HFFc6 (cell line): ENCODE measurements around the gene CCDC112. TPM values are rescaled to one million over a fixed set of nuclear protein-coding genes. Genes with fewer than 3 reads are reported as not detected.

Experiments
- DNase-seq: peaks from one replicate; pipeline ENCODE4 v3.0.0-alpha.2; 2018
- H3K27ac Mint-ChIP-seq: 2 replicates; pipeline ENCODE4 v1.8.0; 2020; ENCODE audit warnings: mild to moderate bottlenecking, mixed read lengths
- H3K27me3 Mint-ChIP-seq: 2 replicates; pipeline ENCODE4 v1.8.0; 2021; ENCODE audit warnings: mild to moderate bottlenecking, moderate library complexity, mixed read lengths; ENCODE audit not compliant: insufficient read depth
- H3K36me3 Mint-ChIP-seq: 2 replicates; pipeline ENCODE4 v1.8.0; 2021; ENCODE audit warnings: low read depth, mixed read lengths
- H3K4me1 Mint-ChIP-seq: 2 replicates; pipeline ENCODE4 v1.8.0; 2020; ENCODE audit warnings: low read depth, mixed read lengths
- H3K4me3 Mint-ChIP-seq: 2 replicates; pipeline ENCODE4 v1.8.0; 2020; ENCODE audit warnings: mild to moderate bottlenecking, moderate library complexity, mixed read lengths
- H3K9me3 Mint-ChIP-seq: 2 replicates; pipeline ENCODE4 v1.8.0; 2020; ENCODE audit warnings: mild to moderate bottlenecking, mixed read lengths
- total RNA-seq, 6 experiments: library from RNA; stranded (reverse); fragmentation: NEBNext Ultra II Directional; extraction: Animal tissue kit (Norgen Biotek cat#: 25700); gene quantifications; 2 replicates in 1 of 6; 3 replicates in 5 of 6; pipeline ENCODE4 v1.2.3, GENCODE V29; 2021
- TF ChIP-seq, protein P1 (sequence below): fragments of 200-600 bp; sonication (generic); IDR thresholded peaks from 2 replicates; pipeline ENCODE4 v1.5.0; 2021; ENCODE audit warnings: antibody characterized with exemption, mild to moderate bottlenecking

The CCDC112 gene
- total RNA-seq, 6 experiments from 2014 or later: 3.7 to 6.9 (median 5.7) TPM

DNA sequence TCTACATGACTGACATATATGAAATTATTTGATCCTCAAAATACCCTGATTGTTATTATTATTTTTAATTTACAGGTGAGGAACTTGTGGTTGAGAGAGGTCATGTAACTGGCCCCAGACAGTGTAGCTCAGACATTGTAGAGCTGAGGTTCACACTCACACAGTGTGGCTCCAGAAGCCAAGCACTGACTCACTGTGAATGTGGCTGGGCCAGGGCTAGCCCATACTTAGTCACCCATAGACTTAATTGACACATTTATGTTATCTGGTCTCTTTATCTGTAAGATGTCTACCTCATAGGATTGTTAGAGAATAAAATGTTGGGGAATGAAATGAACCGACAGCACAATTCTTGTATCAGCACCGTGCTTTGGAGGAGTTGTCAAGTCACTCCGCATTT, 24.9 kb upstream of the CCDC112 start:
- H3K4me3 Mint-ChIP-seq: no peak overlapping the region
- no peak overlapping the region for H3K27ac Mint-ChIP-seq
- peak; percentile 52 for DNase-seq
- TF ChIP-seq, protein P1, sequence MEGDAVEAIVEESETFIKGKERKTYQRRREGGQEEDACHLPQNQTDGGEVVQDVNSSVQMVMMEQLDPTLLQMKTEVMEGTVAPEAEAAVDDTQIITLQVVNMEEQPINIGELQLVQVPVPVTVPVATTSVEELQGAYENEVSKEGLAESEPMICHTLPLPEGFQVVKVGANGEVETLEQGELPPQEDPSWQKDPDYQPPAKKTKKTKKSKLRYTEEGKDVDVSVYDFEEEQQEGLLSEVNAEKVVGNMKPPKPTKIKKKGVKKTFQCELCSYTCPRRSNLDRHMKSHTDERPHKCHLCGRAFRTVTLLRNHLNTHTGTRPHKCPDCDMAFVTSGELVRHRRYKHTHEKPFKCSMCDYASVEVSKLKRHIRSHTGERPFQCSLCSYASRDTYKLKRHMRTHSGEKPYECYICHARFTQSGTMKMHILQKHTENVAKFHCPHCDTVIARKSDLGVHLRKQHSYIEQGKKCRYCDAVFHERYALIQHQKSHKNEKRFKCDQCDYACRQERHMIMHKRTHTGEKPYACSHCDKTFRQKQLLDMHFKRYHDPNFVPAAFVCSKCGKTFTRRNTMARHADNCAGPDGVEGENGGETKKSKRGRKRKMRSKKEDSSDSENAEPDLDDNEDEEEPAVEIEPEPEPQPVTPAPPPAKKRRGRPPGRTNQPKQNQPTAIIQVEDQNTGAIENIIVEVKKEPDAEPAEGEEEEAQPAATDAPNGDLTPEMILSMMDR: no peak
- H3K27me3 Mint-ChIP-seq: peaks cover 6% of the 10 kb centered on the region
- no peaks in the 10 kb centered on the region for H3K9me3 Mint-ChIP-seq
- H3K36me3 Mint-ChIP-seq: 0 out of 2 replicates have a peak, but pooled peaks cover 9% of the 10 kb centered on the region
- peaks cover 20% of the 10 kb centered on the region for H3K4me1 Mint-ChIP-seq

DNA sequence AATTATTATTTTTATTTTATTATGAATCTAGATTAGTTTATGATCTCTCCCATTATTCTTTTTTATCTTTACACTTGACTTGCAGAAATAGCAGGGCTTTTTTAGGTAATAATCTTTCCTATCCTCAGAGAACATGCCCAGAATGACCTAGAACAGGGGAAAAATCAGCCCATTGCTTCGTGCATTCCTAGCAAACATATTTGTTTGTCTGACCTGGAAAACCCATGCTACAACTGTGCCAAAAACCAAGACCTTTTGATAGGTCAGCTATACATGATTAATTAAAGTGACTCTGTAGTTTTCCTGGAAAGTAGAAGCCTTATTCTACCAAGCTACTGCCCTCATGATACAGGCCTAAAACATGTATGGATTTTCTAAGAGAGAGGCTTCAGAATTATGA, 24.1 kb upstream of the CCDC112 start:
- H3K36me3 Mint-ChIP-seq: 0 out of 2 replicates have a peak, but pooled peaks cover 9% of the 10 kb centered on the region
- TF ChIP-seq, protein P1: no peak
- no peak overlapping the region for H3K27ac Mint-ChIP-seq
- peaks cover 20% of the 10 kb centered on the region for H3K4me1 Mint-ChIP-seq
- DNase-seq: no peak
- no peak overlapping the region for H3K4me3 Mint-ChIP-seq
- H3K27me3 Mint-ChIP-seq: peaks cover 6% of the 10 kb centered on the region
- no peaks in the 10 kb centered on the region for H3K9me3 Mint-ChIP-seq

DNA sequence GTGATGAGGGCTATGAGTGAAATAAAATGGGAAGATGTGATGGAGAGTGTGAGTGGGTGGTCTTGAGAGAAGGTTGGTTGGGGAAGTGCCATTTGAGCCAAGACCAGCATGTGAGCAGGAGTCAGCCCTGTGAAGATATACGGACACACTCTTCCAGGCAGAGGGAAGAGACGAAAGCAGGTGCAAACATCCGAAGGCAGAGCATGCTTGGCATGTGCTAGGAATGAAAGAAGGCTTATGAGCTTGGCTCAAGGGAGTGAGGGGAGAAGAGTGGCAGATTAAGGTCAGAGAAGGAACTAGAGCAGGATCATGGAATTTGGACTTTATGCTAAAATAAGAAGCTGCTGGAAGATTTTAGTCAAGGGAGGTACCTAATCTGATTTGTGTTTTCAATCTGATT, 23.6 kb upstream of the CCDC112 start:
- Mint-ChIP-seq H3K9me3 (no peaks in the 10 kb centered on the region), H3K27me3 (peaks cover 3% of the 10 kb centered on the region), H3K4me3 (no peak overlapping the region), H3K4me1 (peaks cover 20% of the 10 kb centered on the region), H3K27ac (no peak overlapping the region), H3K36me3 (0 out of 2 replicates have a peak, but pooled peaks cover 9% of the 10 kb centered on the region)
- DNase-seq: no peak
- TF ChIP-seq, protein P1: no peak

DNA sequence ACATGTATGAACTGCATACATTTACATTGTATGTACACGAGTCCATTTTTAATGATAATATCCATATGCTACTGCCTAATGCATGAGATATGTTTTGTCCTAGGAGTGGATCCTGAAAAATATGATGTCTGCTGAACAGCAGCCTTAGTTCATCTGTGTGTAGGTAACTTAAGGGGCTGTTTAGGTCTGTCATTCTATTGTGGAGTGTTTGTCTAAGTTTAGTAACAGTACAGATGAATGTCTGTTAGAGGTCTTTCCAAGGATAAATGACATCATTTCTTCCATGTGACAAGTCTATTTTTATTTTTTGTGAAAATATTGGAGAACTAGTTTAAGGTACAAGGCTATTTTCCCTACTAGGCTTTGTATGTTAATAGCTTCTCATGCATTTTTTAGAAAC, 22.6 kb upstream of the CCDC112 start:
- Mint-ChIP-seq H3K4me1 (peaks cover 18% of the 10 kb centered on the region), H3K27me3 (peaks cover 3% of the 10 kb centered on the region; the same call in 1 of the 2 replicates), H3K9me3 (no peaks in the 10 kb centered on the region), H3K27ac (no peak overlapping the region), H3K36me3 (0 out of 2 replicates have a peak, but pooled peaks cover 6% of the 10 kb centered on the region), H3K4me3 (no peak overlapping the region)
- no peak for DNase-seq
- TF ChIP-seq, protein P1: no peak

DNA sequence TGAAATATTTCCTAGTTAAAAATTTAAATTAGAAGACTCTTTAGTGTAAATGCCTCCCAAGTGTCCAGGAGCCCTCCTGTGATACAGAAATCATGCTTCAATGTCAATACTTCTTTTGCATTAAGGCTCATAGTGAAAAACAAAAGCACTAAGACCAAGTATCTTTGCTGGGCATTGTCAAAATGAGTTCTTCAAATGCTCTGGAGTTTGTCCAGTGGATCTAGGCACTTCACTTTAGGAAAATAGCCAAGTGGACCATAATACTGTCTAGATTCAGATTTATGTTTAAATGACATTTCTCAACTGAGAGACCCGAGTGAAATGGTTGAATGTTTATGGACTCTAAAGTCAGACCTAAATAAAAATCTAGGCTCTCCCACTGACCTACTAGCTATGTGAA, 21.3 kb upstream of the CCDC112 start:
- Mint-ChIP-seq H3K9me3 (no peaks in the 10 kb centered on the region), H3K4me1 (peaks cover 15% of the 10 kb centered on the region), H3K27me3 (peaks cover 3% of the 10 kb centered on the region; the same call in 1 of the 2 replicates), H3K27ac (no peak overlapping the region), H3K4me3 (no peak overlapping the region), H3K36me3 (0 out of 2 replicates have a peak, but pooled peaks cover under 1% of the 10 kb centered on the region)
- TF ChIP-seq, protein P1: no peak
- no peak for DNase-seq

DNA sequence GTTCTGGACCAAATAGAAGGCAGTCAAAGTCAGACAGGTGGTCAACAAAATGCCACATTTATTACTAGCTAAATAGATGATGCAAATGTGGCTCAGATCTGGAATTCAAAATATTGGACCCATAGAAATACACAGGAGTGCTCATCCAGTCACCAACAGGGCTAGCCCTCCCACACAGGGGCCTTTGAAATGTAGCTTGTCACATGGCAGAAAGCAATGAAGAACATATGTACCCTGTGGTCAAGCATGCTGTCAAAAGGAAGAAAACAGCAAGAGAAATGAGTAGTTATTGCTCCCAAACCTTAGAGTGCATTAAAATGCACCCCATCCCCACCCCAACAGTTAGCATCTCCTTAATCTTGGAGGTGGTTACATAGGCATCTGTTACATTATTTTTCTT, 20.9 kb upstream of the CCDC112 start:
- Mint-ChIP-seq H3K27ac (no peak overlapping the region), H3K9me3 (no peaks in the 10 kb centered on the region), H3K4me3 (no peak overlapping the region), H3K27me3 (peaks cover 3% of the 10 kb centered on the region; the same call in 1 of the 2 replicates), H3K4me1 (peaks cover 15% of the 10 kb centered on the region), H3K36me3 (no peaks in the 10 kb centered on the region)
- DNase-seq: no peak
- TF ChIP-seq, protein P1: no peak
